K562 (cell line): Measurements from ENCODE around the gene RALA. TPM values are rescaled to one million over a fixed set of nuclear protein-coding genes. Genes with fewer than 3 reads are reported as not detected.

ENCODE experiments used
- CHD1 ChIP-seq: fragments of 200-600 bp; sonication (generic); IDR thresholded peaks from one replicate; pipeline ENCODE4 v1.6.1; 2012; ENCODE audit warnings: mild to moderate bottlenecking, moderate library complexity, low read length, inconsistent platforms
- CREB1 ChIP-seq, 2 experiments: sonication (generic) in 1 of 2; formaldehyde crosslinking in 1 of 2; IDR thresholded peaks; 2 replicates each; pipeline versions ENCODE4 v1.6.1 to v1.8.0; 2012 to 2022; ENCODE audit warnings: inconsistent platforms in 1 of 2, mild to moderate bottlenecking in 1 of 2, missing genetic modification reagents in 1 of 2, moderate library complexity in 1 of 2
- ESRRA ChIP-seq: fragments of 450-650 bp; IDR thresholded peaks from 2 replicates; pipeline ENCODE4 v1.6.1; 2014; ENCODE audit warnings: low read depth, mild to moderate bottlenecking, moderate library complexity, borderline replicate concordance
- ETS1 ChIP-seq: conservative IDR thresholded peaks from 2 replicates; pipeline ENCODE4 v1.6.1; 2011; ENCODE audit warnings: low read depth, mild to moderate bottlenecking, low read length; ENCODE audit not compliant: control insufficient read depth
- HES1 ChIP-seq: fragments of 450-650 bp; IDR thresholded peaks from 2 replicates; pipeline ENCODE4 v1.6.1; 2016; ENCODE audit warnings: low read depth, mild to moderate bottlenecking, moderate library complexity
- HMGN3 ChIP-seq: IDR thresholded peaks from 2 replicates; pipeline ENCODE4 v1.6.1; 2011; ENCODE audit warnings: borderline replicate concordance, low read depth, mild to moderate bottlenecking, mixed read lengths, low read length; ENCODE audit not compliant: insufficient read length; ENCODE audit errors: extremely low read depth
- MGA ChIP-seq: fragments of 450-650 bp; IDR thresholded peaks from 2 replicates; pipeline ENCODE4 v1.6.1; 2016; ENCODE audit warnings: mild to moderate bottlenecking, moderate library complexity
- PHB2 ChIP-seq: fragments of 450-650 bp; IDR thresholded peaks from 2 replicates; pipeline ENCODE4 v1.6.1; 2017; ENCODE audit warnings: low read depth
- RBM25 ChIP-seq: fragments of 200-400 bp; formaldehyde crosslinking; IDR thresholded peaks from 2 replicates; pipeline ENCODE4 v1.6.1; 2018; ENCODE audit warnings: low read length, low read depth, moderate library complexity; ENCODE audit not compliant: severe bottlenecking
- ZNF740 ChIP-seq, 3 experiments: fragments of 200-800 bp in 1 of 3; sonication (Bioruptor generic) in 1 of 3; sonication (generic) in 1 of 3; formaldehyde crosslinking in 1 of 3; IDR thresholded peaks; 2 replicates each; pipeline versions ENCODE4 v1.6.1 to v1.8.0; 2016 to 2022; ENCODE audit warnings: mild to moderate bottlenecking in 2 of 3, missing compliant biosample characterization in 2 of 3, missing genetic modification characterization in 2 of 3, missing genetic modification reagents in 1 of 3
- ZNF778 ChIP-seq: fragments of 450-650 bp; formaldehyde crosslinking; IDR thresholded peaks from 2 replicates; pipeline ENCODE4 v1.4.0; 2020; ENCODE audit warnings: mild to moderate bottlenecking, moderate library complexity
- polyA plus RNA-seq, 8 experiments: library from polyadenylated mRNA; depleted of rRNA in 4 of 8; stranded (reverse) in 5 of 8; unstranded in 3 of 8; fragments of >200 nt; fragmentation: Nextera tagmentation in 2 of 8; fragmentation: Illumina TruSeq in 1 of 8; extraction: Ambion mirVana in 2 of 8; extraction: Trizol in 1 of 8; gene quantifications; 2 replicates each; pipeline versions ENCODE4 v1.2.1 to v1.2.3, GENCODE V29; 2011 to 2014; ENCODE audit warnings: inconsistent platforms in 1 of 8, missing spikeins in 1 of 8
- total RNA-seq, 7 experiments: library from RNA; depleted of rRNA in 6 of 7; stranded (reverse); fragments of >200 nt in 6 of 7; fragmentation: Illumina TruSeq in 2 of 7; extraction: Trizol in 2 of 7; gene quantifications; 2 replicates each; pipeline versions ENCODE4 v1.2.1 to v1.2.3, GENCODE V29; 2011 to 2021; ENCODE audit warnings: low replicate concordance in 1 of 7

RALA gene
- total and polyA plus RNA-seq, 9 of the 15 experiments (the other 6 are each of a cell fraction or from before 2014, with no cell fraction given), result 7.2 to 28.0 (median 25.7) TPM

GRCh38 chr7:39589323-39590111, 33.9 kb upstream of the RALA start (continued):
- TF ChIP-seq ZNF740 (CRISPR knock-in tag; IDR thresholded peaks at IDR 0.05) (no peak), ZNF740 (tag; IDR thresholded peaks at IDR 0.05) (no peak), ESRRA (peak; percentile 87), CREB1 (IDR thresholded peaks at IDR 0.05) (no peak), CREB1 (CRISPR knock-in tag; IDR thresholded peaks at IDR 0.05) (no peak), CHD1 (no peak), PHB2 (no peak), ETS1 (no peak), RBM25 (no peak), MGA (no peak), HES1 (peak; percentile 77; the same call in 1 of the 2 replicates), ZNF778 (CRISPR knock-in tag) (no peak), HMGN3 (peak; percentile 36)
